ENCODE measurements around the gene SPRTN.

- TF ChIP-seq CTCF (IDR thresholded peaks at IDR 0.05) (no peak), POLR2A (IDR thresholded peaks at IDR 0.05) (no peak)
Observed at GRCh38 chr1:231363624-231364023, 25.5 kb downstream of the SPRTN start.
